Fibroblast of the aortic adventitia (primary cell): ENCODE measurements around the gene CDK17. TPM values are rescaled to one million over a fixed set of nuclear protein-coding genes. Genes with fewer than 3 reads are reported as not detected.
A peak's percentile ranks its signal among the peaks of the same experiment; 100 is the strongest.

ENCODE experiments used
- DNase-seq: peaks from one replicate; pipeline ENCODE4 v3.0.0-alpha.2; 2010; ENCODE audit warnings: low read depth
- H3K4me3 ChIP-seq: 2 replicates; pipeline ENCODE4 v1.5.1; 2011; ENCODE audit warnings: low read depth, mild to moderate bottlenecking, control low read depth, low read length, moderate library complexity
- total RNA-seq: library from RNA; depleted of rRNA; stranded (reverse); fragments of >200 nt; gene quantifications from 2 replicates; pipeline ENCODE4 v1.2.3, GENCODE V29; 2012; ENCODE audit warnings: low replicate concordance
- TF ChIP-seq, protein P1 (sequence below): IDR thresholded peaks from 2 replicates; pipeline ENCODE4 v1.5.1; 2011; ENCODE audit warnings: mild to moderate bottlenecking, low read length, control low read depth, inconsistent platforms; ENCODE audit not compliant: insufficient read depth

Gene CDK17
- total RNA-seq, 1 donor: 49.1 TPM

DNA sequence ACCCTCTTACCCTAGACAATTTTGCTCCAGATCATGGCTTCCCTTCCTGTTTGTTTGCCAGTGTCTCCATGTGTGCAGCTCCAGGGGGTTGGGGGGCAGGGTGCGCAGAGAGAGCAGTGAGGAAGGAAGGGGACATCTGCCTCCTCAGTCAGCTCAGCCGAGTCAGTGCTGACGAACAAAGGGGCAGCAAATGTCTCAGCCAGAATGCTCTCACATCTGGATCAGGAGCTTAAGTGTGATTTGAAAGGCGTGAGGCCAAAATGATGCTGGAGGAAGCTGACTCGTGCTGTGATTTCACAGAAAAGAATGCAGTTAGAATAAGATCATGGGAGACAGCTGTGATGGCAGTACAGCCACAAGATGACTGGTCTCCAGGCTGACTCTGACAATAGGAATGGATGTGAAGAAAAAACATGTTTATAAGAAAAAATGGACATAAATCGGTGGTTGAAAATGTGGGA, 27.1 kb upstream of the CDK17 start:
- peak overlapping the region; percentile 65 for H3K4me3 ChIP-seq
- peak; percentile 100 for DNase-seq
- TF ChIP-seq, protein P1, sequence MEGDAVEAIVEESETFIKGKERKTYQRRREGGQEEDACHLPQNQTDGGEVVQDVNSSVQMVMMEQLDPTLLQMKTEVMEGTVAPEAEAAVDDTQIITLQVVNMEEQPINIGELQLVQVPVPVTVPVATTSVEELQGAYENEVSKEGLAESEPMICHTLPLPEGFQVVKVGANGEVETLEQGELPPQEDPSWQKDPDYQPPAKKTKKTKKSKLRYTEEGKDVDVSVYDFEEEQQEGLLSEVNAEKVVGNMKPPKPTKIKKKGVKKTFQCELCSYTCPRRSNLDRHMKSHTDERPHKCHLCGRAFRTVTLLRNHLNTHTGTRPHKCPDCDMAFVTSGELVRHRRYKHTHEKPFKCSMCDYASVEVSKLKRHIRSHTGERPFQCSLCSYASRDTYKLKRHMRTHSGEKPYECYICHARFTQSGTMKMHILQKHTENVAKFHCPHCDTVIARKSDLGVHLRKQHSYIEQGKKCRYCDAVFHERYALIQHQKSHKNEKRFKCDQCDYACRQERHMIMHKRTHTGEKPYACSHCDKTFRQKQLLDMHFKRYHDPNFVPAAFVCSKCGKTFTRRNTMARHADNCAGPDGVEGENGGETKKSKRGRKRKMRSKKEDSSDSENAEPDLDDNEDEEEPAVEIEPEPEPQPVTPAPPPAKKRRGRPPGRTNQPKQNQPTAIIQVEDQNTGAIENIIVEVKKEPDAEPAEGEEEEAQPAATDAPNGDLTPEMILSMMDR: no peak

DNA sequence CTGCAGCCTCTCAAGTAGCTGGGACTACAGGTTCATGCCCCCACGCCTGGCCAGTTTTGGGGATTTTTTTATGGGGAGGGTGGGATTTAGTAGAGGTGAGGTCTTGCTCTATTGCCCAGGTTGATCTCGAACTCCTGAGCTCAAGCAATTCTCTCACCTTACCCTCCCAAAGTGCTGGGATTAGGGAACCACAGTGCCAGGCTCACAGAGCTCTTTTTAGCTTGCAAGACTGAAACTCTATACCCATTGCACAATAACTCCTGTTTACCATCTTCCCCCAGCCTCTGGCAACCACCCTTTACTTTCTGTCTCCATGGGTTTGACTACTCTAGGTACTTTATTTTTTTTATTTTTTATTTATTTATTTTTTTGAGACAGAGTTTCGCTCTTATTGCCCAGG, 25.7 kb upstream of the CDK17 start:
- DNase-seq: peak; percentile 77
- TF ChIP-seq, protein P1: no peak

DNA sequence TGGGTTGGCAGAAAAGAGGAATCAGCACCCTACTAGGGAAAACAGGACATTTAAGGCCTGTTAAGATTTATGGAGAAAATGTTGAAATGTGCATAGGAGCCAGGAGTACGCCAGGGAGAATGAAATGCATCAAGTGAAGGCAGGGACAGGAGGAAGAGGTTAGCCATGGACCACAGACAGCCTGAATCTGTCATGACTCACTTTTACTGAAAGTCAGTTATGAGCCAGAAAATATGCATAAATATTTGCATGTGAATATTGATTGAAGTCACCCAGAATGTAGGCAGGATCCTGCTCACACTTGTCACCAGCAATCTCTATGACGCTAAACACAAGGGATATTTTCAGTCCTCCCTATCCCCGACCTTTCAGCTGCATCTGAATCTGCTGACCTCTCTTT, 25.1 kb upstream of the CDK17 start:
- TF ChIP-seq, protein P1: no peak
- no peak overlapping the region for H3K4me3 ChIP-seq
- peak; percentile 90 for DNase-seq

More for the DNA sequence above, 25.7 kb upstream of the CDK17 start:
- peak overlapping the region; percentile 11 for H3K4me3 ChIP-seq

DNA sequence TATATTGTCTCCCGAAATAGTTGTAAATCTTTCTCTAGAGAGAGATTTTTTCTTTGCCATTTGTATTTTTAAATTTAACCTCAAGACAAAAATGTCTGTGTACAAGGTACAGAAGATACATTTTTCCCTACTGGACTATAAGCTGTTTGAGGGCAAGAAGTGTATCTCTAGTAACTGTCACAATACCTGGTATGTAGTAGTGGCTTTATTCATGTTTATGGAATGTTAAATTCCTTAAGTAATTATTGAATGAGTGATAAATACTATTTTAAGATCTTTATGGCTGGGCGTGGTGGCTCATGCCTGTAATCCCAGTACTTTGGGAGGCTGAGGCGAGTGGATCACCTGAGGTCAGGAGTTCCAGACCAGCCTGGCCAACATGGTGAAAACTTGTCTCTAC, 24.4 kb upstream of the CDK17 start:
- TF ChIP-seq, protein P1: no peak
- DNase-seq: no peak
- H3K4me3 ChIP-seq: no peak overlapping the region

DNA sequence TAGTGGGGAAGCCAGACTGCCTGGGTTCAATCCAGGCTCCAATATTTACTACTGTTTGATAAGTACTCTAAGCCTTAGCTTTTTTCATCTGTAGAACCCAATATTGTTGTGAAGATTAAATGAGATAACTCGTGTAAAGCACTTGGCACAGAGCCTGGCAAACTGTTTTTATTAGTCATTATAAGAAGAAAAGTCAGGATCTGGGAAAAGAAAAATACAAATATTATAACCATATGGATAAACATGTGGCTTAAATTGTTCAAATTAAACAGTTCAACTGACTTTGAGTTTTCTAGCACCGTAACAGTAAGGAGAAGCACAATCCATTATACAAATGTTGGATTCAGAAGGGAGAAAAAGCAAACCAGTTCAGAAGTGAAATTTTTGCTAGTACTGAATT, 22.0 kb upstream of the CDK17 start:
- peak; percentile 82 for DNase-seq
- TF ChIP-seq, protein P1: no peak
- no peak overlapping the region for H3K4me3 ChIP-seq

DNA sequence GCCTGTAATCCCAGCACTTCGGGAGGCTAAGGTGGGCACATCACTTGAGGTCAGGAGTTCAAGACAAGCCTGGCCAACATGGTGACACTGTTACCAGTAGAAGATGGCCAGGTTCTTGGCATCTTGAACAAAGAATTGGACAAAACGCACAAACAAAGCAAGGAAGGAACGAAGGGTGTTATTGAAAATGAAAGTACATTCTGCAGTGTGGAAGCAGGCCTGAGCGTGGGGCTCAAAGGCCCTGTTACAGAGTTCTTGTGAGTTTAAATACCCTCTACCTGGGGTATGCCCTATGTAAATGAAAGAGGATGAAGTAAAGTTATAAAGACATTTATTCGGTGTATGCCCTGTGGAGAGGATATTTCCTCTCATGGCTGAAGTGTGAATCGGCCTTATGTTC, 20.8 kb upstream of the CDK17 start:
- DNase-seq: no peak
- H3K4me3 ChIP-seq: no peak overlapping the region
- TF ChIP-seq, protein P1: no peak

DNA sequence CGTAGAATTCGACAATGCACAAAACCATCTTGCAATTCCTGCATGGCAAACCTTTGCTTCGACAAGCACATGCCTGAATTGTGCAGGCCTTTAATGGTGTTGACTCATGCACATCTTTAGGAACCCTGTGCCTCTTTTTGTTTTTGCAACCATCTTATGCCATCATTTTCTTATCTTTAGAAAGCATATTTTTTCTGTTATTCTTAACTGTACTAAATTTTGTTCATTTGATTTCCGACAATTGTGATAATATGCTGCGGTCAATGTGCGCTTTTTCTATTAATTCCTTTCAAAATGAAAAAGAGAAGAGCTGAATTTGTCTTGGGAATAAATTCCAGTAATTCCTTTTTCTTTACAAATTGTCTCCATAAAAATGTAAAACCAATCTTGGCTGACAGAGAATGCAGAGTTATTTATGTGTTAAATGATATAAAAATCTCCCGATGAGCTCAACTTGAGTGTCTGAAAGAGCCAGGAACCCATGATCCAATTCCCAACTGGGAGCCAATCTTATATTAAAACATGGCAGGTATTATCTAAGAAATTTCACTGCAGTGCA, 20.1 kb upstream of the CDK17 start:
- DNase-seq: peak; percentile 53
- TF ChIP-seq, protein P1: no peak
- H3K4me3 ChIP-seq: no peak overlapping the region
